Glomerular visceral epithelial cell (primary cell): ENCODE results near the gene ODAPH.
"Not testable (repeated sequence)": the region's sequence is repeated elsewhere in the genome, so short reads cannot be mapped to it uniquely, and the experiment has no call there.

Source experiments
- DNase-seq: peaks from one replicate; pipeline ENCODE4 v3.0.0-alpha.2; 2016; ENCODE audit errors: extremely low spot score

ODAPH gene

GRCh38 chr4:75555294-75556164, at the start of gene ODAPH:
Gene ODAPH (plus strand): TSS chr4:75556066. CDS start chr4:75556083, 17 bp downstream.
- DNase-seq: peak; percentile 91

GRCh38 chr4:75509592-75509991, 46.3 kb upstream of the ODAPH start:
- not testable (repeated sequence) for DNase-seq

GRCh38 chr4:75511841-75512240, 44.0 kb upstream of the ODAPH start:
- DNase-seq: no peak

GRCh38 chr4:75512386-75513211, 43.3 kb upstream of the ODAPH start:
- DNase-seq: peak; percentile 91

- DNase-seq: peak; percentile 4
These were observed 42.2 kb upstream of the ODAPH start for GRCh38 chr4:75513526-75514130.

GRCh38 chr4:75514131-75514948, 41.5 kb upstream of the ODAPH start, which contains the start of the genes RCHY1 and THAP6:
Gene RCHY1 (minus strand): TSS chr4:75514403. CDS start chr4:75514286, 117 bp downstream.
Gene THAP6 (plus strand): TSS chr4:75514473. CDS start chr4:75515453, 980 bp downstream.
- peak; percentile 98 for DNase-seq

GRCh38 chr4:75514949-75515612, 40.8 kb upstream of the ODAPH start:
- DNase-seq: no peak

GRCh38 chr4:75516144-75516543, 39.7 kb upstream of the ODAPH start:
- no peak for DNase-seq

GRCh38 chr4:75519452-75519851, 36.4 kb upstream of the ODAPH start:
- DNase-seq: not testable (repeated sequence)

- DNase-seq: no peak
These were observed 30.8 kb upstream of the ODAPH start for GRCh38 chr4:75525086-75525485.

GRCh38 chr4:75525910-75526309, 30.0 kb upstream of the ODAPH start:
- DNase-seq: no peak

- no peak for DNase-seq
These were observed 28.4 kb upstream of the ODAPH start for GRCh38 chr4:75527482-75527881.

GRCh38 chr4:75530556-75531322, 25.1 kb upstream of the ODAPH start:
- no peak for DNase-seq

- DNase-seq: not testable (repeated sequence)
These were observed 24.2 kb upstream of the ODAPH start for GRCh38 chr4:75531536-75532143.

- DNase-seq: not testable (repeated sequence)
These were observed 22.5 kb upstream of the ODAPH start for GRCh38 chr4:75533339-75533887.

- DNase-seq: not testable (repeated sequence)
These were observed 21.9 kb upstream of the ODAPH start for GRCh38 chr4:75533926-75534325.

- DNase-seq: not testable (repeated sequence)
These were observed 18.6 kb upstream of the ODAPH start for GRCh38 chr4:75537308-75537707.

GRCh38 chr4:75542824-75543223, 13.0 kb upstream of the ODAPH start:
- peak; percentile 95 for DNase-seq

- DNase-seq: not testable (repeated sequence)
These were observed 11.6 kb upstream of the ODAPH start for GRCh38 chr4:75544220-75544619.
